ENCODE results near the gene ACACA.

Gene ACACA

DNA sequence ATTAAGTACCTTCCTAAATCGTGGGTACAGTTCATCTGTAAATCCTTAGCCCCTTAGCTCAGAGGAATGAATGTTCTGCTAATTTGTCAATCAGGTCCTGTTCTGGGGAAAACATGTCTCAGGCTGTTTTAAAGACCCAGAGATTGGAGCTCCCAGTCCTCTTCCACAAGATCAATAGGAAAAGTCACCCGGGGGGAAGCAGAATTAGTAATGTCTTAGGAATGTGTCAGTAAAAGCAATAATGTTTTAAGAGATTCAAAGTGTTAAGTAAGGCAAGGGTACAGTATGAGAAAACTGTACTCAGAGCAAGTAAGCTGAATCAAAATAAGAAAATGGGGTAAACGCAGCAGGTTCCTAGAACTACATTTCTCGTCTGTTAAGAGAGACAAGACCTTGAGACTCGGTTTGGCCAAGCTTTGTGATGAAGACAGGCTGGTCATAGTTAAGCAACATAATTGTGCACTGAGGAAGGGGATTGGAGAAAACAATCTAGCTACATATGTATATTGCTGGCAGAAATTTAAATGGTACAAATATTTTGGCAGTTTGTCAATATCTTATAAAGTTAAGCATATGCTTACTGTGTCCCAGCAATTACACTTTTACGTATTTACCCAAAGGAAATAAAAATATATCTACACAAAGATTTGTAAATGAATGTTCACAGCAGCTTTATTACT, 223.7 kb downstream of the ACACA start:
- Histone ChIP-seq H3K36me3 (ENCODE audit: control insufficient read depth, insufficient read depth, low read length) (peaks cover 3% of the 10 kb centered on the region), H3K4me3 (ENCODE audit: low read depth, low read length) (no peak overlapping the region), H3K27me3 (ENCODE audit: control insufficient read depth, insufficient read depth, low read length) (no peaks in the 10 kb centered on the region), H3K9ac (ENCODE audit: low read depth, low read length) (no peak overlapping the region), H3K9me3 (ENCODE audit: control insufficient read depth, insufficient read depth, low read length) (no peaks in the 10 kb centered on the region), H3K4me1 (ENCODE audit: control insufficient read depth, insufficient read depth, low read length) (no peaks in the 10 kb centered on the region)

DNA sequence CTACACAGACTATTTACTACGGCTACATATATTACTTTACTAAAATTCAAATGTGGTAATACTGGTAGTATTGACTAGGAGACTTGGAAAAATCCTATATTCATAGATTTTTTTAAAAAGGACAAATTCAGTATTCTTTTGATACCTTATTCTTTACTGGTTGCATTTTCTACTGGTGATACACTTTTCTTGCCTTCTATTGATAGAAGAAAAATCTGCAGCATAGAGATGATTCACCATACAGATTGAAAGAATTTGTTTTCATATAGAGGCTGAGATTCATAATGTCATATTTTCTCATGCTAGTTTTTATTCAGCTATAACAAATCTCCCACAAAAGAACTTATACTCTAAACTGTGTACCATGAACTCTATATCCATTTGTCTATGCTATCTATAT, 226.3 kb downstream of the ACACA start:
- H3K9ac ChIP-seq (ENCODE audit: low read depth, low read length), result no peak overlapping the region
- H3K9me3 ChIP-seq (ENCODE audit: control insufficient read depth, insufficient read depth, low read length), result no peaks in the 10 kb centered on the region
- no peaks in the 10 kb centered on the region for H3K4me1 ChIP-seq (ENCODE audit: control insufficient read depth, insufficient read depth, low read length)
- H3K36me3 ChIP-seq (ENCODE audit: control insufficient read depth, insufficient read depth, low read length), result peaks cover 3% of the 10 kb centered on the region
- H3K4me3 ChIP-seq (ENCODE audit: low read depth, low read length), result no peak overlapping the region
- H3K27me3 ChIP-seq (ENCODE audit: control insufficient read depth, insufficient read depth, low read length), result no peaks in the 10 kb centered on the region

DNA sequence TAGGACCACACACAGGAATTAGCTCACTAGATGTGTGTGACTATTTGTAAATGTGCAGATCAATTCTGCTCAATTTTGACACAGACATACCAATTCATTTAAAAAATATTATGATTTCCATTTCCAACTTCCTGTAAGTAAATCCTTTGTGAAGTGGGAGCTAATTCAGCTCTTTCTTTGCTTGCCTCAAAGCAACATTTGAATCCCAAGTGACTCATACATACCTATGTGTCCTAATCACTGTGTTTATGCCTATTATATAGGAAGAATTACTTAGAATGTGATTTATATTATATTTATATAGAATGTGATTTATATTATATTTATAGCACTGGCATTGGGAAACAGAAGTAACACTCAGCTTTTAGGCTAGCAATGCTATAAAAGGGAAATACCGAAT, 226.7 kb downstream of the ACACA start:
- Histone ChIP-seq H3K4me3 (ENCODE audit: low read depth, low read length) (no peak overlapping the region), H3K9me3 (ENCODE audit: control insufficient read depth, insufficient read depth, low read length) (no peaks in the 10 kb centered on the region), H3K36me3 (ENCODE audit: control insufficient read depth, insufficient read depth, low read length) (peaks cover 3% of the 10 kb centered on the region), H3K27me3 (ENCODE audit: control insufficient read depth, insufficient read depth, low read length) (no peaks in the 10 kb centered on the region), H3K9ac (ENCODE audit: low read depth, low read length) (no peak overlapping the region), H3K4me1 (ENCODE audit: control insufficient read depth, insufficient read depth, low read length) (no peaks in the 10 kb centered on the region)

DNA sequence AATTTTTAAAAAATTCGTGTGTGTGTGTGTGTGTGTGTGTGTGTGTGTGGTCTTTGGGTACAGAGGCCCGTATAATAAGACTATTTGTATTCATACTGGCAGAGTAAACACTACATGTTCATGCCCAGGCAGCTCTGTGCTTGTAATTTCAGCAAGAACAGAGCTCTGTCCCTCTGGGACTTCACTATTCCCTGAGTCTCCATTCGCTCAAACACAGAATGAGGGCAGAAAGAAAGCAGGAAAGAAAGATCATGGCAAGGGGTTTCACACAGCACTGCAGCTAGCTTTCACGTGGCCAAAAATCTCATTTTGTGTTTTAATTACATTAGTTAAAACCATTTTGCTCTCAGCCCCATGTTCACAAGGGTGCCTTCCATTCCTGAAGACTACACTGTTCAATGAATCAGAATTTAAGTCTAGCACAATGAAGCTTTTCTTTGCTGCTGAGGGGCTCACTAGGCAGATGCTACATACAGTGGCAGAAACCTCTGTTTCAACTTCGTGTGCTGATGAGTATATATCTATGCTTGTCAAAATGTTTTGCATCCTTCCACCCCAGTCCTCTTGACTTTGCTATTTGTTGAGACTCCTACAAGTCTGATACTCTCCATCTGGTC, 229.3 kb downstream of the ACACA start:
- Histone ChIP-seq H3K4me1 (ENCODE audit: control insufficient read depth, insufficient read depth, low read length) (peaks cover 10% of the 10 kb centered on the region), H3K9ac (ENCODE audit: low read depth, low read length) (no peak overlapping the region), H3K4me3 (ENCODE audit: low read depth, low read length) (no peak overlapping the region), H3K9me3 (ENCODE audit: control insufficient read depth, insufficient read depth, low read length) (no peaks in the 10 kb centered on the region), H3K27me3 (ENCODE audit: control insufficient read depth, insufficient read depth, low read length) (no peaks in the 10 kb centered on the region), H3K36me3 (ENCODE audit: control insufficient read depth, insufficient read depth, low read length) (peaks cover 3% of the 10 kb centered on the region)

GRCh38 chr17:37176723-37177122, 229.9 kb downstream of the ACACA start:
- no peaks in the 10 kb centered on the region for H3K27me3 ChIP-seq (ENCODE audit: control insufficient read depth, insufficient read depth, low read length)
- peaks cover 3% of the 10 kb centered on the region for H3K36me3 ChIP-seq (ENCODE audit: control insufficient read depth, insufficient read depth, low read length)
- no peak overlapping the region for H3K9ac ChIP-seq (ENCODE audit: low read depth, low read length)
- no peaks in the 10 kb centered on the region for H3K9me3 ChIP-seq (ENCODE audit: control insufficient read depth, insufficient read depth, low read length)
- no peak overlapping the region for H3K4me3 ChIP-seq (ENCODE audit: low read depth, low read length)
- peaks cover 17% of the 10 kb centered on the region for H3K4me1 ChIP-seq (ENCODE audit: control insufficient read depth, insufficient read depth, low read length)

DNA sequence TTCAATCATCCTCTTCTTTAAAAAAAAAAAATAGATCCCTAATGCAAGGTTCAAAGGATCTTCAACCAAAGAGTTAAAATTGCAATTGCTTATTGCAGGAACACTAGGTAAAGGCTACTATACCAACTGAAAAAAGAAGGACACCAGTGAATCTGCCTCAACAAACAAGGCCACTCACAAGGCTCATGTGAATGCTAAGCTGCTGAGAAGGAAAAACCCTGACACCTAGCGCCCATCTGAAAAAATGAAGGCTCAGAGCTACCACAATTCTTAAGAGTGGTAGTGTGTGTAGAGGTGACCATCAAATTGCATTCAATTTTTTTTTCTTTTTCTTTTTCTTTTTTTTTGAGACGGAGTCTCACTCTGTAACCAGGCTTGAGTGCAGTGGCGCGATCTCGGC, 232.4 kb downstream of the ACACA start:
- no peaks in the 10 kb centered on the region for H3K9me3 ChIP-seq (ENCODE audit: control insufficient read depth, insufficient read depth, low read length)
- peaks cover 38% of the 10 kb centered on the region for H3K4me1 ChIP-seq (ENCODE audit: control insufficient read depth, insufficient read depth, low read length)
- no peaks in the 10 kb centered on the region for H3K36me3 ChIP-seq (ENCODE audit: control insufficient read depth, insufficient read depth, low read length)
- no peak overlapping the region for H3K4me3 ChIP-seq (ENCODE audit: low read depth, low read length)
- H3K27me3 ChIP-seq (ENCODE audit: control insufficient read depth, insufficient read depth, low read length), result no peaks in the 10 kb centered on the region
- no peak overlapping the region for H3K9ac ChIP-seq (ENCODE audit: low read depth, low read length)

DNA sequence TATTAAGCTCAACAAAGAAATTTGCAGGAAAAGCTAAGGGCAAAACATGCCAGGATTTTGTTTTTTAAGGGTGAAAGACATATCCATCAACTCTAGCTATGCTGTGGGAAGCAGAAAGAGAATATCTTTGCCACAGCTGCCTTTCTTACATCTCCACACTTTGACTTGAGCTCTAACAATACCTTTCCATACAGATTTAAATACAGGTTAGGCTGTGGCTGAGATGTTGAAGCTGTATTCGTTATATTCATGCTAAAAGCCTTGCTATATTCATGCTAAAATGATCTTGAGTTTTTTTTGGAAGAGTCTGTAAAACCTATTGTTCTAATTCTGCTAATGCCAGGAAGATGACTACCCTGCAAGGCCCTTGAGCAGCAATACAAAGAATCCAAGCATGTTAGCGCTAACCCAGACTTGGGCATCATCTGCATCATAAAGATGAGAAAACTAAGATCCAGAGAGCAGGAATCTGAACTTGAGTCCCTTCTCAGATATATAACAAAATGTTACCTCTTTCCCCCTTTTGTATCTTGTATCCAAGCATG, 235.7 kb downstream of the ACACA start:
- Histone ChIP-seq H3K9ac (ENCODE audit: low read depth, low read length) (peak overlapping the region; percentile 9), H3K4me3 (ENCODE audit: low read depth, low read length) (no peak overlapping the region), H3K9me3 (ENCODE audit: control insufficient read depth, insufficient read depth, low read length) (no peaks in the 10 kb centered on the region), H3K36me3 (ENCODE audit: control insufficient read depth, insufficient read depth, low read length) (no peaks in the 10 kb centered on the region), H3K4me1 (ENCODE audit: control insufficient read depth, insufficient read depth, low read length) (peaks cover 41% of the 10 kb centered on the region), H3K27me3 (ENCODE audit: control insufficient read depth, insufficient read depth, low read length) (no peaks in the 10 kb centered on the region)

- H3K4me1 ChIP-seq (ENCODE audit: control insufficient read depth, insufficient read depth, low read length), result peaks cover 41% of the 10 kb centered on the region
- no peak overlapping the region for H3K4me3 ChIP-seq (ENCODE audit: low read depth, low read length)
- H3K36me3 ChIP-seq (ENCODE audit: control insufficient read depth, insufficient read depth, low read length), result no peaks in the 10 kb centered on the region
- no peaks in the 10 kb centered on the region for H3K27me3 ChIP-seq (ENCODE audit: control insufficient read depth, insufficient read depth, low read length)
- no peak overlapping the region for H3K9ac ChIP-seq (ENCODE audit: low read depth, low read length)
- no peaks in the 10 kb centered on the region for H3K9me3 ChIP-seq (ENCODE audit: control insufficient read depth, insufficient read depth, low read length)
Measured at GRCh38 chr17:37168731-37169353, 237.8 kb downstream of the ACACA start.

DNA sequence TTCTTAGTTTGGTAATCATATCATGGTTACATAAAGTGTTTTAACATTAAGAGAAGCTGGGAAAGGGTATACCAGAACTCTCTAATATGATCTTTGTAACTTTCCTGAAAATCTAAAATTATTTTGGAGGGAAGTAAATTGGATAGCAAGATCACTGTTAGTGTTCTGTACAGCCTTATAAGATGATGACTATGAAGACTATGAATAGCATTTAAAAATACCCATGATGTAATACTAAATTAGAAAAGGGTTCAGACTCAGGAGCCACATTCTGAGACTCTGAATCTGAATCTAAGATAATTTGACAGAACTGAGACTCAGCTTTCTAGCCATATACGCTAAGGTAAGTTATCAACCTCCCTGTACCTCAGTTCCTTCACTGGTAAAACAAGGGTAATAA, 238.9 kb downstream of the ACACA start:
- Histone ChIP-seq H3K9ac (ENCODE audit: low read depth, low read length) (no peak overlapping the region), H3K27me3 (ENCODE audit: control insufficient read depth, insufficient read depth, low read length) (no peaks in the 10 kb centered on the region), H3K36me3 (ENCODE audit: control insufficient read depth, insufficient read depth, low read length) (no peaks in the 10 kb centered on the region), H3K4me3 (ENCODE audit: low read depth, low read length) (no peak overlapping the region), H3K4me1 (ENCODE audit: control insufficient read depth, insufficient read depth, low read length) (peaks cover 34% of the 10 kb centered on the region), H3K9me3 (ENCODE audit: control insufficient read depth, insufficient read depth, low read length) (no peaks in the 10 kb centered on the region)

GRCh38 chr17:37164057-37164456, 242.6 kb downstream of the ACACA start:
- H3K27me3 ChIP-seq (ENCODE audit: control insufficient read depth, insufficient read depth, low read length), result no peaks in the 10 kb centered on the region
- H3K9me3 ChIP-seq (ENCODE audit: control insufficient read depth, insufficient read depth, low read length), result no peaks in the 10 kb centered on the region
- no peaks in the 10 kb centered on the region for H3K36me3 ChIP-seq (ENCODE audit: control insufficient read depth, insufficient read depth, low read length)
- no peak overlapping the region for H3K9ac ChIP-seq (ENCODE audit: low read depth, low read length)
- H3K4me3 ChIP-seq (ENCODE audit: low read depth, low read length), result no peak overlapping the region
- H3K4me1 ChIP-seq (ENCODE audit: control insufficient read depth, insufficient read depth, low read length), result peaks cover 2% of the 10 kb centered on the region

GRCh38 chr17:37162800-37163199, 243.8 kb downstream of the ACACA start:
- Histone ChIP-seq H3K36me3 (ENCODE audit: control insufficient read depth, insufficient read depth, low read length) (no peaks in the 10 kb centered on the region), H3K4me3 (ENCODE audit: low read depth, low read length) (no peak overlapping the region)

GRCh38 chr17:37160944-37161343, 245.7 kb downstream of the ACACA start:
- Histone ChIP-seq H3K9ac (ENCODE audit: low read depth, low read length) (no peak overlapping the region), H3K27me3 (ENCODE audit: control insufficient read depth, insufficient read depth, low read length) (no peaks in the 10 kb centered on the region), H3K9me3 (ENCODE audit: control insufficient read depth, insufficient read depth, low read length) (no peaks in the 10 kb centered on the region), H3K4me1 (ENCODE audit: control insufficient read depth, insufficient read depth, low read length) (no peaks in the 10 kb centered on the region), H3K4me3 (ENCODE audit: low read depth, low read length) (no peak overlapping the region), H3K36me3 (ENCODE audit: control insufficient read depth, insufficient read depth, low read length) (no peaks in the 10 kb centered on the region)

More at GRCh38 chr17:37162800-37163199, 243.8 kb downstream of the ACACA start:
- no peaks in the 10 kb centered on the region for H3K9me3 ChIP-seq (ENCODE audit: control insufficient read depth, insufficient read depth, low read length)
- no peak overlapping the region for H3K9ac ChIP-seq (ENCODE audit: low read depth, low read length)
- no peaks in the 10 kb centered on the region for H3K4me1 ChIP-seq (ENCODE audit: control insufficient read depth, insufficient read depth, low read length)
- H3K27me3 ChIP-seq (ENCODE audit: control insufficient read depth, insufficient read depth, low read length), result no peaks in the 10 kb centered on the region
